OCI-LY1 (cell line): ENCODE measurements around the gene TSN.

Source experiments
- EZH2 ChIP-seq: fragments of 200-600 bp; sonication (generic), shearing (Covaris generic); IDR thresholded peaks from 2 replicates; pipeline ENCODE4 v1.8.0; 2017; ENCODE audit warnings: borderline replicate concordance, mixed run types, mild to moderate bottlenecking, antibody characterized with exemption, low read length, moderate library complexity, mixed read lengths
- TF ChIP-seq, protein P1 (sequence below): fragments of 200-600 bp; sonication (generic), shearing (Covaris generic); IDR thresholded peaks from 2 replicates; pipeline ENCODE4 v1.5.1; 2017; ENCODE audit warnings: mild to moderate bottlenecking, antibody characterized with exemption, low read length, moderate library complexity, mixed read lengths

DNA sequence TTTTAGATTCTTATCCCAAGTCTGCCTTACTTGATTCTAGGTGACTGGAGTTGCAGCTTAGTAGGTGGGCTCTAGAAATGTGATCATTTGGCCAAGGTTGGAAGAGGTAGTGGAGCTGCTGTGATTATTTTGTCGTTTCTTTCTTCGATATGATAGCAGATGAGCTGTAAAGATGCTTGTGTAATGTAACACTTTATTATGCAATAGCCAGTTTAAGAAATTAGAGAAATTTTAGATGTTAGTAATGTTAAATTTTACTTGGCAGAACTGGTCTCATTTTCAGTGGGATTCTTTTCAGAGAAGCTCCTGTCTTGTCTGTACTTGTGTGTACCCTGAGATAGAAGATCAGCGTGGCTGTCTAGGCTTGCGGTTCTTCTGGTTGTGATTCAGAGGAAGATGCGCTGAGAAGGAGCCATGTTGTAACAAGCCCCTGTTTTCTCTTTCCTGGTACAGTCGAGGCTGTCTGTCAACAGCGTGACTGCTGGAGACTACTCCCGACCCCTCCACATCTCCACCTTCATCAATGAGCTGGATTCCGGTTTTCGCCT is 9.3 kb downstream of the TSN start:
- TF ChIP-seq, protein P1, sequence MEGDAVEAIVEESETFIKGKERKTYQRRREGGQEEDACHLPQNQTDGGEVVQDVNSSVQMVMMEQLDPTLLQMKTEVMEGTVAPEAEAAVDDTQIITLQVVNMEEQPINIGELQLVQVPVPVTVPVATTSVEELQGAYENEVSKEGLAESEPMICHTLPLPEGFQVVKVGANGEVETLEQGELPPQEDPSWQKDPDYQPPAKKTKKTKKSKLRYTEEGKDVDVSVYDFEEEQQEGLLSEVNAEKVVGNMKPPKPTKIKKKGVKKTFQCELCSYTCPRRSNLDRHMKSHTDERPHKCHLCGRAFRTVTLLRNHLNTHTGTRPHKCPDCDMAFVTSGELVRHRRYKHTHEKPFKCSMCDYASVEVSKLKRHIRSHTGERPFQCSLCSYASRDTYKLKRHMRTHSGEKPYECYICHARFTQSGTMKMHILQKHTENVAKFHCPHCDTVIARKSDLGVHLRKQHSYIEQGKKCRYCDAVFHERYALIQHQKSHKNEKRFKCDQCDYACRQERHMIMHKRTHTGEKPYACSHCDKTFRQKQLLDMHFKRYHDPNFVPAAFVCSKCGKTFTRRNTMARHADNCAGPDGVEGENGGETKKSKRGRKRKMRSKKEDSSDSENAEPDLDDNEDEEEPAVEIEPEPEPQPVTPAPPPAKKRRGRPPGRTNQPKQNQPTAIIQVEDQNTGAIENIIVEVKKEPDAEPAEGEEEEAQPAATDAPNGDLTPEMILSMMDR: no peak
- no peak for TF ChIP-seq EZH2
